K562 (cell line): Measurements from ENCODE around the gene PLPP4. TPM values are rescaled to one million over a fixed set of nuclear protein-coding genes. Genes with fewer than 3 reads are reported as not detected.

ENCODE experiments used
- ATAC-seq: fragments of 200-7000 bp; cut with Tn5 transposase; 3 replicates; pipeline ENCODE4 v1.9.1; 2020; ENCODE audit warnings: moderate library complexity
- BruUV-seq: library from RNA; stranded (reverse); fragments of 400-500 nt; replicated peaks from 2 replicates; lab custom pipeline; 2021; lab: Mats Ljungman, UMichigan
- CTCF ChIA-PET: fragments of 300-600 bp; formaldehyde crosslinking; extraction: SDS; loops from one replicate; lab custom pipeline; 2021; ENCODE audit warnings: low intra/inter-chr PET ratio; lab: Yijun Ruan, JAX
- POLR2A ChIA-PET: fragments of 300-600, 350-650 bp; sonication (Branson Sonifier 250); formaldehyde crosslinking; extraction: SDS; loops from one replicate; lab custom pipeline; 2021; ENCODE audit warnings: antibody characterized with exemption, inconsistent platforms; lab: Yijun Ruan, JAX
- DNase-seq, 4 experiments: peaks; one replicate each; pipeline versions ENCODE4 v3.0.0 to v3.0.0-alpha.2; 2011 to 2018; ENCODE audit warnings: low spot score in 3 of 4, mixed read lengths in 3 of 4; ENCODE audit errors: extremely low read depth in 1 of 4
- FAIRE-seq: peaks from 2 replicates; lab custom pipeline; 2011; peaks lifted over from hg19 to GRCh38; lab: Jason Lieb, UNC
- H2AFZ ChIP-seq: 2 replicates; pipeline ENCODE4 v1.6.0; 2011; ENCODE audit warnings: low read depth, low read length, control low read depth, inconsistent platforms
- H3K27ac ChIP-seq: fragments of 200-600 bp; 3 replicates; pipeline ENCODE4 v1.8.0; 2011; ENCODE audit warnings: low read depth, mild to moderate bottlenecking, control low read depth, inconsistent platforms, low read length, moderate library complexity, mixed read lengths; ENCODE audit errors: extremely low read depth
- H3K27me3 ChIP-seq, 2 experiments: fragments of 300-600 bp in 1 of 2; 2 replicates in 1 of 2; 3 replicates in 1 of 2; pipeline versions ENCODE4 v1.6.0 to v1.8.0; 2011; ENCODE audit warnings: inconsistent platforms in 2 of 2, low read length in 2 of 2, mild to moderate bottlenecking in 1 of 2, mixed read lengths in 1 of 2, moderate library complexity in 1 of 2; ENCODE audit not compliant: control insufficient read depth in 2 of 2, insufficient read depth in 2 of 2
- H3K36me3 ChIP-seq: fragments of 300-600 bp; 3 replicates; pipeline ENCODE4 v1.8.0; 2011; ENCODE audit warnings: mild to moderate bottlenecking, low read length, inconsistent platforms; ENCODE audit not compliant: control insufficient read depth, insufficient read depth
- H3K4me1 ChIP-seq, 2 experiments: fragments of 200-600 bp in 1 of 2; replicated peaks in 1 of 2; 2 replicates in 1 of 2; 3 replicates in 1 of 2; pipeline versions ENCODE4 v1.5.1 to v1.8.0; 2011; ENCODE audit warnings: inconsistent platforms in 2 of 2, low read length in 2 of 2, mild to moderate bottlenecking in 1 of 2, mixed read lengths in 1 of 2, moderate library complexity in 1 of 2; ENCODE audit not compliant: control insufficient read depth in 2 of 2, insufficient read depth in 2 of 2
- H3K4me2 ChIP-seq: 2 replicates; pipeline ENCODE4 v1.6.1; 2011; ENCODE audit warnings: low read length, control low read depth, inconsistent platforms, mixed read lengths; ENCODE audit not compliant: insufficient read depth
- H3K4me3 ChIP-seq: fragments of 200-600 bp; sonication (generic), shearing (Covaris generic); 2 replicates; pipeline ENCODE4 v1.5.1; 2016; ENCODE audit warnings: control low read depth, inconsistent platforms
- H3K79me2 ChIP-seq: fragments of 200-600 bp; 3 replicates; pipeline ENCODE4 v1.8.0; 2011; ENCODE audit warnings: low read length, inconsistent platforms; ENCODE audit not compliant: control insufficient read depth, insufficient read depth
- H3K9ac ChIP-seq, 2 experiments: 2 replicates each; pipeline versions ENCODE4 v1.6.0 to v1.6.1; 2011; ENCODE audit warnings: low read depth in 2 of 2, low read length in 2 of 2, control low read depth in 1 of 2, inconsistent platforms in 1 of 2, mild to moderate bottlenecking in 1 of 2, mixed read lengths in 1 of 2; ENCODE audit not compliant: insufficient read depth in 1 of 2
- H3K9me1 ChIP-seq: one replicate; pipeline ENCODE4 v1.6.0; 2011; ENCODE audit warnings: inconsistent platforms, mild to moderate bottlenecking, low read length, moderate library complexity; ENCODE audit not compliant: control insufficient read depth, insufficient read depth
- H3K9me3 ChIP-seq: replicated peaks from 2 replicates; pipeline ENCODE4 v1.5.1; 2011; ENCODE audit warnings: low read depth, low read length, inconsistent platforms; ENCODE audit not compliant: control insufficient read depth, insufficient read depth
- H4K20me1 ChIP-seq: replicated peaks from 2 replicates; pipeline ENCODE4 v1.6.1; 2011; ENCODE audit warnings: low read length, inconsistent platforms, mixed read lengths; ENCODE audit not compliant: control insufficient read depth, insufficient read depth
- ARID3A ChIP-seq: IDR thresholded peaks from 2 replicates; pipeline ENCODE4 v1.6.1; 2012; ENCODE audit warnings: low read depth, low read length, improper control_type of control experiment, borderline replicate concordance
- GTF2B ChIP-seq: IDR thresholded peaks from 2 replicates; pipeline ENCODE4 v1.6.1; 2011; ENCODE audit not compliant: insufficient read length; ENCODE audit errors: extremely low read depth
- GTF2F1 ChIP-seq: IDR thresholded peaks from 2 replicates; pipeline ENCODE4 v1.6.1; 2011; ENCODE audit warnings: low read depth, low read length, improper control_type of control experiment
- L3MBTL2 ChIP-seq: fragments of 450-650 bp; IDR thresholded peaks from 2 replicates; pipeline ENCODE4 v1.6.1; 2016; ENCODE audit warnings: mild to moderate bottlenecking, moderate library complexity
- NR1H2 ChIP-seq: sonication (generic); formaldehyde crosslinking; IDR thresholded peaks from 2 replicates; pipeline ENCODE4 v1.4.0; 2020; ENCODE audit warnings: mild to moderate bottlenecking, missing genetic modification reagents
- PHF20 ChIP-seq: fragments of 450-650 bp; IDR thresholded peaks from 2 replicates; pipeline ENCODE4 v1.6.1; 2018; ENCODE audit not compliant: partially characterized antibody
- RBFOX2 ChIP-seq: fragments of 200-400 bp; formaldehyde crosslinking; IDR thresholded peaks from 2 replicates; pipeline ENCODE4 v1.6.1; 2017; ENCODE audit warnings: low read depth, mild to moderate bottlenecking, low read length, moderate library complexity
- RBM39 ChIP-seq: fragments of 200-400 bp; formaldehyde crosslinking; optimal IDR thresholded peaks from 2 replicates; pipeline ENCODE3; 2018; ENCODE audit warnings: low read depth, low read length
- SAP30 ChIP-seq: fragments of 200-600 bp; sonication (generic); IDR thresholded peaks from 2 replicates; pipeline ENCODE4 v1.6.1; 2012; ENCODE audit warnings: borderline replicate concordance, low read depth, mild to moderate bottlenecking, moderate library complexity, low read length, control low read depth, inconsistent platforms; ENCODE audit not compliant: insufficient read depth, poor library complexity, severe bottlenecking
- TEAD4 ChIP-seq, 2 experiments: sonication (generic) in 1 of 2; formaldehyde crosslinking in 1 of 2; IDR thresholded peaks; 2 replicates each; pipeline versions ENCODE4 v1.6.1 to v1.8.0; 2012 to 2022; ENCODE audit warnings: borderline replicate concordance in 1 of 2, inconsistent platforms in 1 of 2, low read length in 1 of 2, mild to moderate bottlenecking in 1 of 2, missing genetic modification reagents in 1 of 2
- ZNF507 ChIP-seq: conservative IDR thresholded peaks from 2 replicates; pipeline ENCODE4 v1.6.1; 2017; ENCODE audit warnings: missing genetic modification characterization, missing compliant biosample characterization
- ZNF551 ChIP-seq: fragments of 250-450 bp; sonication (Bioruptor Pico); IDR thresholded peaks from 2 replicates; pipeline ENCODE4 v1.5.0; 2021; ENCODE audit warnings: mild to moderate bottlenecking, moderate library complexity
- ZNF668 ChIP-seq: fragments of 250-450 bp; sonication (Bioruptor Pico); IDR thresholded peaks from 2 replicates; pipeline ENCODE4 v1.8.0; 2022; ENCODE audit warnings: mild to moderate bottlenecking, inconsistent platforms
- WGBS: fragments of 100-300 bp; shearing (Covaris generic); methylation state at CpG from one replicate; pipeline ENCODE4 v1.1.6; 2016; ENCODE audit warnings: low coverage, mixed read lengths; ENCODE audit not compliant: insufficient coverage; ENCODE audit errors: missing lambda C conversion rate; 5-methylcytosine and 5-hydroxymethylcytosine counted together
- in situ Hi-C: fragments of 300-500 bp; cut with MboI; formaldehyde crosslinking; loops from 4 replicates; pipeline ENCODE4 v1.15.0; 2018; ENCODE audit warnings: inconsistent platforms, mixed read lengths
- intact Hi-C: fragments of 100-400 bp; cut with micrococcal nuclease; formaldehyde crosslinking; loops from 2 replicates; pipeline ENCODE4 v1.14.2; 2022
- polyA plus RNA-seq, 8 experiments: library from polyadenylated mRNA; depleted of rRNA in 4 of 8; stranded (reverse) in 5 of 8; unstranded in 3 of 8; fragments of >200 nt; fragmentation: Nextera tagmentation in 2 of 8; fragmentation: Illumina TruSeq in 1 of 8; extraction: Ambion mirVana in 2 of 8; extraction: Trizol in 1 of 8; gene quantifications; 2 replicates each; pipeline versions ENCODE4 v1.2.1 to v1.2.3, GENCODE V29; 2011 to 2014; ENCODE audit warnings: inconsistent platforms in 1 of 8, missing spikeins in 1 of 8
- total RNA-seq, 7 experiments: library from RNA; depleted of rRNA in 6 of 7; stranded (reverse); fragments of >200 nt in 6 of 7; fragmentation: Illumina TruSeq in 2 of 7; extraction: Trizol in 2 of 7; gene quantifications; 2 replicates each; pipeline versions ENCODE4 v1.2.1 to v1.2.3, GENCODE V29; 2011 to 2021; ENCODE audit warnings: low replicate concordance in 1 of 7

Gene PLPP4
- total and polyA plus RNA-seq, 9 of the 15 experiments (the other 6 are each of a cell fraction or from before 2014, with no cell fraction given): 0.08 TPM; not detected in 8

DNA sequence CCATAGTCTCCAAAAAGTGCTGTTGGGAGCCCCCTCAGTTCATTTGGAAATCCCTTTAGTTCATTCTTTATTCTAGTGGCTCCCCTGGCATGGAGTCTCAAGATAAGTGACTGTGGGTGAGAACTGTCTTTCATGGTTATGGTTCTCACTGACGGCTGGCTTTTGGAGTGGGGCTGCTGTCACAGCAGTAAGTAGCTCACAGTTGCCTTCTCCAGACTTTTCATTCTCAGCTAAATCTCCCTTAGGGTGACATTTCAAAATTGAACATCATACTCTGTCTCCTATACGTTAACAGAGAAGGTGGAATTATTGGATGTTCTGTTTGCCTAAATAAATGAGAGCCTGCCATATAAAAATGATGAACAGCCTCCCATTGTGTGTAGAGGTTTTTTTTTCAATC is 58.7 kb downstream of the PLPP4 start:
- H3K27ac ChIP-seq: no peak overlapping the region
- POLR2A ChIA-PET: no interaction called here
- H4K20me1 ChIP-seq: no peaks in the 10 kb centered on the region
- H3K9me1 ChIP-seq: peaks cover 2% of the 10 kb centered on the region
- WGBS: 0% methylated on average over 2 of the region's 2 CpGs
- CTCF ChIA-PET: no interaction called here
- no peak overlapping the region for H3K4me2 ChIP-seq
- no peak overlapping the region for H2AFZ ChIP-seq
- no peaks in the 10 kb centered on the region for H3K9me3 ChIP-seq
- H3K36me3 ChIP-seq: no peaks in the 10 kb centered on the region
- no peaks in the 10 kb centered on the region for H3K27me3 ChIP-seq
- no peak overlapping the region for H3K4me3 ChIP-seq
- no peaks in the 10 kb centered on the region for H3K79me2 ChIP-seq
- H3K9ac ChIP-seq: no peak overlapping the region
- H3K4me1 ChIP-seq: no peaks in the 10 kb centered on the region
- DNase-seq: no peak
- no peak for ATAC-seq
- intact Hi-C loops (no loop called here), in situ Hi-C loops (no loop called here)
- TF ChIP-seq ZNF668 (CRISPR knock-in tag): no peak
- no peak for TF ChIP-seq ZNF507 (tag)
- TF ChIP-seq GTF2F1: no peak
- TF ChIP-seq PHF20: no peak
- TF ChIP-seq SAP30: no peak
- no peak for TF ChIP-seq GTF2B
- no peak for TF ChIP-seq RBM39
- TF ChIP-seq NR1H2 (CRISPR knock-in tag): no peak
- no peak for TF ChIP-seq L3MBTL2
- TF ChIP-seq ARID3A: no peak
- TF ChIP-seq ZNF551: no peak
- no peak for TF ChIP-seq RBFOX2
- no peak for TF ChIP-seq TEAD4 (IDR thresholded peaks at IDR 0.05; ENCODE audit: low read length)
- TF ChIP-seq TEAD4 (CRISPR knock-in tag; IDR thresholded peaks at IDR 0.05; ENCODE audit: borderline replicate concordance): no peak
- BruUV-seq: no TSS peak
- no peak for FAIRE-seq
